HepG2 (cell line): ENCODE data around the gene ASTN2. TPM values are rescaled to one million over a fixed set of nuclear protein-coding genes. Genes with fewer than 3 reads are reported as not detected.

Experiments
- AGO1 ChIP-seq: fragments of 200-400 bp; formaldehyde crosslinking; IDR thresholded peaks from 2 replicates; pipeline ENCODE4 v1.6.1; 2017; ENCODE audit warnings: mild to moderate bottlenecking, low read depth, low read length, moderate library complexity; ENCODE audit not compliant: poor library complexity, severe bottlenecking
- BCL6 ChIP-seq: IDR thresholded peaks from 2 replicates; pipeline ENCODE4 v1.6.1; 2016; ENCODE audit warnings: missing genetic modification reagents, missing compliant biosample characterization
- EEA1 ChIP-seq: sonication (generic); formaldehyde crosslinking; IDR thresholded peaks from 2 replicates; pipeline ENCODE4 v1.5.1; 2020; ENCODE audit warnings: mild to moderate bottlenecking, missing genetic modification reagents, borderline replicate concordance
- HMG20A ChIP-seq: IDR thresholded peaks from 2 replicates; pipeline ENCODE4 v1.6.1; 2016; ENCODE audit warnings: borderline replicate concordance
- KDM2A ChIP-seq: sonication (generic); formaldehyde crosslinking; IDR thresholded peaks from 2 replicates; pipeline ENCODE4 v1.4.0; 2020; ENCODE audit warnings: low read depth, missing genetic modification reagents, borderline replicate concordance
- KDM5B ChIP-seq: sonication (generic); formaldehyde crosslinking; IDR thresholded peaks from 2 replicates; pipeline ENCODE4 v1.4.0; 2020; ENCODE audit warnings: missing genetic modification reagents, mild to moderate bottlenecking, borderline replicate concordance
- NCOR1 ChIP-seq: fragments of 200-600 bp; sonication (generic); IDR thresholded peaks from 2 replicates; pipeline ENCODE4 v1.7.0; 2017; ENCODE audit warnings: antibody characterized with exemption, low read length, borderline replicate concordance
- RCOR2 ChIP-seq: IDR thresholded peaks from 2 replicates; pipeline ENCODE4 v1.6.1; 2016; ENCODE audit warnings: missing biosample characterization, missing genetic modification reagents
- ZNF788 ChIP-seq: sonication (generic); formaldehyde crosslinking; IDR thresholded peaks from 2 replicates; pipeline ENCODE4 v1.5.0; 2020; ENCODE audit warnings: mild to moderate bottlenecking, missing genetic modification reagents, borderline replicate concordance
- ZSCAN29 ChIP-seq: sonication (generic); formaldehyde crosslinking; conservative IDR thresholded peaks from 2 replicates; pipeline ENCODE4 v1.4.0; 2020; ENCODE audit warnings: mild to moderate bottlenecking, missing genetic modification reagents
- polyA plus RNA-seq, 8 experiments: library from polyadenylated mRNA; depleted of rRNA in 3 of 8; stranded (reverse) in 7 of 8; unstranded in 1 of 8; fragments of >200 nt; fragmentation: Illumina TruSeq in 4 of 8; extraction: Trizol in 4 of 8; gene quantifications; 2 replicates each; pipeline versions ENCODE4 v1.2.1 to v1.2.3, GENCODE V29; 2011 to 2016; ENCODE audit warnings: low read depth in 4 of 8, missing spikeins in 1 of 8, mixed read lengths in 1 of 8; ENCODE audit not compliant: insufficient read depth in 1 of 8
- total RNA-seq, 5 experiments: library from RNA; depleted of rRNA; stranded (reverse); fragments of >200 nt; fragmentation: Illumina TruSeq; extraction: Trizol; gene quantifications; 2 replicates each; pipeline ENCODE4 v1.2.3, GENCODE V29; 2016; ENCODE audit warnings: low read depth in 1 of 5
- TF ChIP-seq, protein P1 (sequence below): sonication (generic); formaldehyde crosslinking; IDR thresholded peaks from 2 replicates; pipeline ENCODE4 v1.8.1; 2023; ENCODE audit warnings: mild to moderate bottlenecking, inconsistent platforms, moderate library complexity, missing genetic modification reagents, borderline replicate concordance
- TF ChIP-seq, protein P2 (sequence below): sonication (generic); formaldehyde crosslinking; IDR thresholded peaks from 2 replicates; pipeline ENCODE4 v1.5.1; 2020; ENCODE audit warnings: mild to moderate bottlenecking, moderate library complexity, missing genetic modification reagents
- TF ChIP-seq, protein P3 (sequence below): sonication (generic); formaldehyde crosslinking; IDR thresholded peaks from 2 replicates; pipeline ENCODE4 v1.4.0; 2020; ENCODE audit warnings: missing genetic modification reagents, borderline replicate concordance
- TF ChIP-seq, protein P4 (sequence below): sonication (generic); formaldehyde crosslinking; IDR thresholded peaks from 2 replicates; pipeline ENCODE4 v1.4.0; 2020; ENCODE audit warnings: mild to moderate bottlenecking, missing genetic modification reagents, borderline replicate concordance
- TF ChIP-seq, protein P5 (sequence below): fragments of 450-650 bp; IDR thresholded peaks from 2 replicates; pipeline ENCODE4 v1.6.1; 2017

ASTN2 gene
- total and polyA plus RNA-seq, 2 of the 13 experiments (the other 11 are each of a cell fraction or from before 2014, with no cell fraction given) = 5.2 to 13.5 TPM

DNA sequence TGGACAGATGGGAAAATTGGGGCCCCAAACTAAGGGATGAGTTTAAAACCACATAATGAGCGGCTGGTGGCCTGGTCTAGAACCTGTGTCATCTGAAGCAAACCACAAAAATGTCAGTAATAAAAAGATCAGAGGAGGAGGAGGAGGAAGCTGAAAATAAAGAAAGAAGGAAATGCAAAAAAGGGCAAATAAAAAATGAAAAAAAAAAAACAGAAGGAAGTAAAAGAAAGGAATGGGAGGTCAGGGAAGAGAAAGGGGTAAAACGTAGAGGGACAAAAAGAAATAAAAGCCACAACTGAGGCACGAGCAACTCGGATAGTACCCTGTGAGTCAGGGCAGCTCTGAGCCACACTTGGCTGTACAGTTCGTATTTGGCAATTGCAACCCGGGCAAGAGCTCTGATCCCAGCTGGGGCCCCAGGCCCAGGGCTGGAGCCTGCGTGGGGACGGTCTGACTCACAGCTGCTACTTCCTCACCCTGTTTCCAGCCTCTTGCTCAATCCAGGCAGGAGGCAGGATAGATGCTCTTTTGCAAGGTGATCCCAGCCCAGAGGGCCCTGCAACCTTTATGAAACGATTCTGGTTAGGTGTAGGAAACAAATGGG is 865.7 kb downstream of the ASTN2 start (continued):
- TF ChIP-seq, protein P1, sequence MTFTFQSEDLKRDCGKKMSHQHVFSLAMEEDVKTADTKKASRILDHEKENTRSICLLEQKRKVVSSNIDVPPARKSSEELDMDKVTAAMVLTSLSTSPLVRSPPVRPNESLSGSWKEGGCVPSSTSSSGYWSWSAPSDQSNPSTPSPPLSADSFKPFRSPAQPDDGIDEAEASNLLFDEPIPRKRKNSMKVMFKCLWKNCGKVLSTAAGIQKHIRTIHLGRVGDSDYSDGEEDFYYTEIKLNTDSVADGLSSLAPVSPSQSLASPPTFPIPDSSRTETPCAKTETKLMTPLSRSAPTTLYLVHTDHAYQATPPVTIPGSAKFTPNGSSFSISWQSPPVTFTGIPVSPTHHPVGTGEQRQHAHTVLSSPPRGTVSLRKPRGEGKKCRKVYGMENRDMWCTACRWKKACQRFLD (CRISPR knock-in tag) = no peak
- TF ChIP-seq BCL6 (CRISPR knock-in tag) = peak; percentile 53
- 0 out of 2 replicates have a peak, but pooled peaks have one; percentile 62 for TF ChIP-seq ZSCAN29
- TF ChIP-seq, protein P2, sequence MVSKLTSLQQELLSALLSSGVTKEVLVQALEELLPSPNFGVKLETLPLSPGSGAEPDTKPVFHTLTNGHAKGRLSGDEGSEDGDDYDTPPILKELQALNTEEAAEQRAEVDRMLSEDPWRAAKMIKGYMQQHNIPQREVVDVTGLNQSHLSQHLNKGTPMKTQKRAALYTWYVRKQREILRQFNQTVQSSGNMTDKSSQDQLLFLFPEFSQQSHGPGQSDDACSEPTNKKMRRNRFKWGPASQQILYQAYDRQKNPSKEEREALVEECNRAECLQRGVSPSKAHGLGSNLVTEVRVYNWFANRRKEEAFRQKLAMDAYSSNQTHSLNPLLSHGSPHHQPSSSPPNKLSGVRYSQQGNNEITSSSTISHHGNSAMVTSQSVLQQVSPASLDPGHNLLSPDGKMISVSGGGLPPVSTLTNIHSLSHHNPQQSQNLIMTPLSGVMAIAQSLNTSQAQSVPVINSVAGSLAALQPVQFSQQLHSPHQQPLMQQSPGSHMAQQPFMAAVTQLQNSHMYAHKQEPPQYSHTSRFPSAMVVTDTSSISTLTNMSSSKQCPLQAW = peak; percentile 66
- TF ChIP-seq NCOR1 = peak; percentile 24; the same call in 1 of the 2 replicates
- TF ChIP-seq, protein P3, sequence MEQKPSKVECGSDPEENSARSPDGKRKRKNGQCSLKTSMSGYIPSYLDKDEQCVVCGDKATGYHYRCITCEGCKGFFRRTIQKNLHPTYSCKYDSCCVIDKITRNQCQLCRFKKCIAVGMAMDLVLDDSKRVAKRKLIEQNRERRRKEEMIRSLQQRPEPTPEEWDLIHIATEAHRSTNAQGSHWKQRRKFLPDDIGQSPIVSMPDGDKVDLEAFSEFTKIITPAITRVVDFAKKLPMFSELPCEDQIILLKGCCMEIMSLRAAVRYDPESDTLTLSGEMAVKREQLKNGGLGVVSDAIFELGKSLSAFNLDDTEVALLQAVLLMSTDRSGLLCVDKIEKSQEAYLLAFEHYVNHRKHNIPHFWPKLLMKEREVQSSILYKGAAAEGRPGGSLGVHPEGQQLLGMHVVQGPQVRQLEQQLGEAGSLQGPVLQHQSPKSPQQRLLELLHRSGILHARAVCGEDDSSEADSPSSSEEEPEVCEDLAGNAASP = peak; percentile 35; the same call in 1 of the 2 replicates
- peak; percentile 84 for TF ChIP-seq RCOR2 (CRISPR knock-in tag)
- no peak for TF ChIP-seq EEA1 (CRISPR knock-in tag)
- peak; percentile 58; the same call in 1 of the 2 replicates for TF ChIP-seq KDM5B (CRISPR knock-in tag)
- peak; percentile 78 for TF ChIP-seq HMG20A
- TF ChIP-seq, protein P4, sequence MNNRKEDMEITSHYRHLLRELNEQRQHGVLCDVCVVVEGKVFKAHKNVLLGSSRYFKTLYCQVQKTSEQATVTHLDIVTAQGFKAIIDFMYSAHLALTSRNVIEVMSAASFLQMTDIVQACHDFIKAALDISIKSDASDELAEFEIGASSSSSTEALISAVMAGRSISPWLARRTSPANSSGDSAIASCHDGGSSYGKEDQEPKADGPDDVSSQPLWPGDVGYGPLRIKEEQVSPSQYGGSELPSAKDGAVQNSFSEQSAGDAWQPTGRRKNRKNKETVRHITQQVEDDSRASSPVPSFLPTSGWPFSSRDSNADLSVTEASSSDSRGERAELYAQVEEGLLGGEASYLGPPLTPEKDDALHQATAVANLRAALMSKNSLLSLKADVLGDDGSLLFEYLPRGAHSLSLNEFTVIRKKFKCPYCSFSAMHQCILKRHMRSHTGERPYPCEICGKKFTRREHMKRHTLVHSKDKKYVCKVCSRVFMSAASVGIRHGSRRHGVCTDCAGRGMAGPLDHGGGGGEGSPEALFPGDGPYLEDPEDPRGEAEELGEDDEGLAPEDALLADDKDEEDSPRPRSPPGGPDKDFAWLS (CRISPR knock-in tag) = no peak
- TF ChIP-seq ZNF788 (CRISPR knock-in tag) = peak; percentile 77; the same call in 1 of the 2 replicates
- TF ChIP-seq KDM2A (CRISPR knock-in tag) = peak; percentile 63; the same call in 1 of the 2 replicates
- TF ChIP-seq AGO1 = no peak
- TF ChIP-seq, protein P5, sequence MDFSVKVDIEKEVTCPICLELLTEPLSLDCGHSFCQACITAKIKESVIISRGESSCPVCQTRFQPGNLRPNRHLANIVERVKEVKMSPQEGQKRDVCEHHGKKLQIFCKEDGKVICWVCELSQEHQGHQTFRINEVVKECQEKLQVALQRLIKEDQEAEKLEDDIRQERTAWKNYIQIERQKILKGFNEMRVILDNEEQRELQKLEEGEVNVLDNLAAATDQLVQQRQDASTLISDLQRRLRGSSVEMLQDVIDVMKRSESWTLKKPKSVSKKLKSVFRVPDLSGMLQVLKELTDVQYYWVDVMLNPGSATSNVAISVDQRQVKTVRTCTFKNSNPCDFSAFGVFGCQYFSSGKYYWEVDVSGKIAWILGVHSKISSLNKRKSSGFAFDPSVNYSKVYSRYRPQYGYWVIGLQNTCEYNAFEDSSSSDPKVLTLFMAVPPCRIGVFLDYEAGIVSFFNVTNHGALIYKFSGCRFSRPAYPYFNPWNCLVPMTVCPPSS = no peak
